ENCODE measurements around the gene DNAJC1.

- TF ChIP-seq CTCF (IDR thresholded peaks at IDR 0.05; ENCODE audit: extremely low read depth in 1 of 2, insufficient read depth in 1 of 2, low read depth in 1 of 2, low read length in 2 of 2) (no peak), POLR2AphosphoS5 (IDR thresholded peaks at IDR 0.05; ENCODE audit: insufficient read depth, low read depth, low read length) (no peak), FOS (IDR thresholded peaks at IDR 0.05; ENCODE audit: borderline replicate concordance, insufficient read depth, low read length) (no peak), POLR2A (IDR thresholded peaks at IDR 0.05; ENCODE audit: low read depth, low read length) (no peak)
These were observed 112.1 kb downstream of the DNAJC1 start for GRCh38 chr10:21891439-21891838.

Measured in endothelial cell of umbilical vein (primary cell).